SK-N-MC (cell line): ENCODE measurements around the gene MRGPRF.

ENCODE experiments used
- EZH2 ChIP-seq: fragments of 200-600 bp; sonication (generic); IDR thresholded peaks from one replicate; pipeline ENCODE4 v1.6.1; 2017; ENCODE audit warnings: antibody characterized with exemption
- POLR2AphosphoS5 ChIP-seq: IDR thresholded peaks from 2 replicates; pipeline ENCODE4 v1.6.1; 2012; ENCODE audit warnings: mild to moderate bottlenecking, low read depth, low read length, borderline replicate concordance

GRCh38 chr11:69018924-69019323, 5.9 kb upstream of the MRGPRF start:
- TF ChIP-seq EZH2 (no peak), POLR2AphosphoS5 (no peak)
